ENCODE measurements around the gene ARHGEF7.

ARHGEF7 gene

DNA sequence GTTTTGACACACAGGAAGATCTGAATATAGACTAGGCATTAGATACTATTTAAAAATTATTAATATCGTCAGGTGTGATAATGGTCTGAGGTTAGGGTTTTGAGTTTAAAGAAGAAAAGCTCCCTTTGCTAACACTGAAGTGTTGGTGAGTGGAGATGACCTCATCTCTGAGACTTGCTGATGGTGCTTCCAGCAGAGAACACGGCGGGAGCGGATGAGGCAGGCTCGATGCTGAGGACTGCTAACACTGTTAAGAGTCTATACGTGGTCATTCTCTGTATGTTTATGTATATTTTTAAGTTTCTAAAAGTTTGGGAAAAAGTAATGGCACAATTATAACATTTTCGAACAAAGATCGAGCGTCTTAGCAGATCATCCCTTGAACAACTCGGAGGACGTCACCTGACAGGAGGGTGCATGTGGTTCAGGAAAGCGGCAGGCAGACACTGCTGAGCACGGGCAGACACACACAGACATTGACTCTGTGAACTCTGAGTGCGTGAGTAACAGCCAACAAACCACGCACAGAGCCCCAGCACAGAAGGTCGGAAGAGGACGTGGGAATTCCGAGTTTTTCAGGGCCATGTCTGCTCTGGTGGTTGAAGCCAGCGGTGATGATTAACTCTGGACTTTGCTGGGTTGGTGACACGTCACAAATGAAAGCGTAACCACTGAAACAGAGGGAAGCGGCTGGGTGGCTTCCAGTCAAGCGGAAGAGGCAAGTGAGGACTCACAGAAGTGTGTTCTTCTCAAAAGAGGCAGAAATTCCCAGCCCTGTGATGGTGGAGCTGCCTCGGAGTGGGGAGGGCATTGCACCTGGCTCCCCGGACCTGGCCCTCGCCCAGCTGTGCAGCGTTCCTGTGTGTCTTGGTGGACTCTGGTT lies 113.4 kb downstream of the ARHGEF7 start:
- no peak for ATAC-seq

DNA sequence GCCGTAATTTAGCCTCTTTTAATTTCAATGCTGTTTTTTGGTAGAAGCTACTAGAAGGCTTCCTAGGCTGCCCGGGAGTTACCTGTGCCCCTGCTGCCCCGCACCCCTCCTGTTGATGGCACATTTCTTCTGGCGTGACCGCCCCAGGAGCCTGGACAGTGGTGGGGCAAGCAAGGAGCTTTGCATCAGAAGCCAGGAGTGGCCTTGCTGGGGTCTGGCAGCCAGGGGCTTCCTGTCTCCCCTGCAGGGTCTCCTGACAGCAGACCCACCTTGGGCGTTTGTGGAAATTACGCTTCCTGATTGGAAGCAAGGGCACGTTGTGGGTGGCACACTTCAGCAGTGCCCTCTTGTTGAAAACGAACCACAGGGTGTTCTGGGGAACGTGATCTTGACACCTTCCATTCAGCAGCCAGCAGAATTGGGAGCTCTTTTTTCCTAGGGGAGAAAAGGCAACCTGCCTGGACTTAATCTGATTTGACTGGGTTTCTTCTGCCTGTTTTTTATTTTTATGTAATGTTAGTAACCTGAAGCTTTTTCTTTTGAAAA lies 115.3 kb downstream of the ARHGEF7 start:
- no peak for ATAC-seq

DNA sequence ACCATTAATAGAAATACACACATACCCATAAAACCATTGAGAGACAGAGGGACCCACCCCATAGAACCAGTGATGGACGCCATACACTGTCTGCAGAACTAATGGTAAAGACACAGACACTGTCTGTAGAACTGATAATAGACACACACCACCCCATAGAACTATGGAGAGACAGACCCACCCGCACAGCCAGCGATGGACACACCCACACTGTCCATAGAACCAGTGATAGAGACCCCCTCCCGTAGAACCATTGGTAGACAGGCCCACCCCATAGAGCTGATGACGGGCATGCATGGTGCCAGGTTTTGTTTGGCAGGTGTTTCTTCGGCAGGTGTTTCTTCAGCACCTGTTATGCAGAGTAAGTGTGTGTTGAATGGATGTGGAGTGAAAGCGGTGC lies 117.1 kb downstream of the ARHGEF7 start:
- ATAC-seq = no peak

DNA sequence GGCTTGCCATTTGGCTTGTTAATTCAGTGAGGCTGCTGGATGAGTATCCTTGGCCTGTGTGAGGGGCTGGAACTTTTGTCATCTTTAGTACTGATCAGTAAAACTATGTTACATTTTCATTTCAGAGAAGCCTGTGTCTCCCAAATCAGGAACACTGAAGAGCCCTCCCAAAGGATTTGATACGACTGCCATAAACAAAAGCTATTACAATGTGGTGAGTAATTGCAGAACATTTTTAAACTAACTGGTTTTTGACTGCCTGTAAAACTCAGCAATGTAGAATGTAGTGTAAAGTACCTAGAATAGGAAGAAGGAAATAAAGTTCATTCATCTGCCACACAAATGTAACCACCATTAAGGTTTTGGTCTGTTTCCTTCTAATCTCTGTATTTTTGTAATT lies 118.0 kb downstream of the ARHGEF7 start:
- no peak for ATAC-seq

DNA sequence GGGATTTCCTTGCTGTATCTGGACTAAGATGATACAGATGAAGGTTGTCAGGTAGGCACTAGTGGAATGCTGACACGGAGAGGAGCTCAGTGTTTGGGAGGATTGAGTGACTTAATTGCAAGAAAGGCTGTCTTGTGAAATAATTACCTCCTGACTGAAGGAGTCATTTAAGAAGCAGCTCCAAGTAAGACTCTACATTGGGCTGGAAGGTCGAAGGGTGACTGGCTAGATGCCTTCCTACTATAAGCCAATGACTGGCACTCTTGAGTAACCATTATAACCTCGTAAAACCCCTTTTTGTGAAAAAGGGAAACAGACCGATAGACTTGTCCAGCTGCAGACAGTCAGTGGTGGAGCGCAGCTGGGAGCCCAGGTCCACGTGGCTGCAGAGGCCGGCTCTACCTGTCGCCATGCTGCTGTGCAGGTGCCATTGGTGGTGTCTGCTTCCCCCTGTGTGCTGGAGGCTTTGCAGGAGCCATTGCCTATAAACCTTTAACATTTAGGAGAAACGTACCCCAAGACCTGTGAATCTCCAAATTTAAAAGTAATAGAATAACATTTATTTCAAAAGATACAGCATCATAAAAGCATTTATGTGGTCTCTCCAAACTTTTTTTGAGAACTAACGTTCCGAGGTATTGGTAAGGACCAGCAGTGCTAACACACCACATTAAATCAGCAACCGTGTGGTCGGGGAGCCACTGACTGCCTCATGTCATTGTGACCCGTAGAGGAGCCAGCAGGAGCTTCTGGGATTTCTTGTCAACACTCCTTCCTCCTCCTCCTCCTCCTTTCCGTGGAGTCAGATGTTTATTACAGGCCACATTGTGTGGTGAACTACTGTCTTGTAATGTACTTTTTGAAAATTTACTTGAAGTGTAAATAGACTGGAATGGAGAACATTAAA lies 124.9 kb downstream of the ARHGEF7 start:
- ATAC-seq = no peak

DNA sequence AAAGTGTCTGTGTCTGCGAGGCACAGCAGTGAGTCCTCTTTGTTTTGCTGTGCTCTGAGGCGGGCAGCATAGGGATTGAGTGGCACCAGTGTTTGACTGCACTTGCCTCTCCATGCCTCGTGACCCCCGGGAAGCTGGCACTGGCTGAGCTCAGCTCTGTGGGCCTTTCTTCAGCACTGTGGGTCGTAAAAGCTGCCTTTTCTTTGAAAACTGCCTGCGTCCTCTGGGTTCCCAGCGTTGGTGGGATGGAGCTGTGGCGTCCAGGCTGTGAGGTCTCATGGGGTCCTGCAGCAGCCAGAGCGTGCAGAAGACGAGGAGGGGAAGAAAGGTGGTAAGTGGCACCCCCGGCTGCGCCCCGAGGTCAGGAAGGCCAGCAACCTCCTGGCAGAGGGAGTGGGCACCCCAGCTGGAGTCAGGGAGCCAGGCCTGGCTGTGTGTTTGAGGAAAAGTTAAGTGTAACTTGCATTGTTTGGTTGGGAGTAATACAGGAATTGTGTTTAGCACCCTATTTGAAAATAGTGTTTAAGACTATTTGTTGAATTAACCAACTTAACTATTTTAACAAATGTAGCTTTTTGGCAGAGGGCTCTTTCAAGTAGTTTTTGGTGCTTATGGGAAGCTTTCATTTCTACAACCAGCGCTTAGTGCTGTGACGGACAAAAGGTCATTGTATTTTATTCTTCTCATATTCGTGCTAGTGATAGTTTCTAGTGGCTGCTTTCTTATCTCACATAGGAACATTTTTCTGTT lies 126.1 kb downstream of the ARHGEF7 start:
- no peak for ATAC-seq

DNA sequence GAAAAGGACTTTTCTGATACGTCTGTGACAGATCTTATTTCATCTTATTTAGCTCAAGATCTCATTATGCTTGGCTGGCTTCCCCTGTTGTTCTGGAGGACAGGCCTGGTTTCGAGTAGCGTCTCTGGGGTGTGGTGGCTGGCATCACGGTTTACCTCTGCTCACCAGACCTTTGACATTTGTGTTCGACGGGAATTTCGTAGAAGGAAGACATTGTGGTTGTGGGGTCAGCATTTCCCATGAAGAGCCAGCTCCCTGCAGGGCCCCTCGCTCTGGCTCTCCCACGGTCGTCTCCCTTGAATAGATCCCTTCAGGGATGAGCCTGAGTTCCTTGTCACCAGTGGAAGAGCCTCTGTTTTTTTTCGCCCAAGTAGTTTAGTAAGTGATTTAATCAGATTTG lies 126.8 kb downstream of the ARHGEF7 start:
- ATAC-seq = no peak

DNA sequence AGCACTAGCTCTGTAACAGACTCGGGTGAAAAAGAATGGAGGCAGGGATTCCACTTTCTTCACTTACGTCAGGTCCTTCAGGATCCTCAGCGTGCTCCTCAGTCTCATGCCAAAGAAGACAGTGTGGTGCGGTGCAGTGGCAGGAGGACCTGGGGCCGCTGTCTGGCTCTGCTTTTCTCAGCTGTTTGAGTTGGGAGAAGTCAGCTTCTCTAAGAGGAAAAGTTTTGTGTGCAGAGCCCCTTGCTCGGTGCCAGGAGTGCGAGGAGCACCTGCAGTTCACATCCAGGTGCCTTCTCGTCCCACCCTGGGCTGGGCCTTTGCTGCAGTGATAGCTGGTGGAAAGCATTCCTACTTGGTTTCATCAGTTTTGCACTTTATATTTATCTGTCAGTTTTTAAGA lies 127.5 kb downstream of the ARHGEF7 start:
- ATAC-seq = no peak

DNA sequence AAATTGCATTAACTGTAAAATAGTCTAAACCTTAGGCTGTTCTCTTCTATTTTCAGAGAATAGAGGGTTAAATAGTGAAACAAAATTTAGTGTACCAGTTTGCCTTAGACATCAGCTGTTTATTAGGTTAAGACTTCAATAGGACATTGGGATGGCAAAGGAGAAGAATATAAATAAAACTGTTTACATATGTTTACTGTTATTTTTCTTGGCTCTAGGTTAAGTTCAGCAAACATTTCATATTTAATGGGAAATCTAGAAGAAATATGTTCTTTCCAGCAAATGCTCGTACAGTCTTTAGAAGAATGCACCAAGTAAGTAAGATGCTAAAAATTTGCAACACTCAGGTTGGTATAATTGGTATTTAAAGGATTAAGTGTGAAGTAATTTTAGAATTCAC lies 128.9 kb downstream of the ARHGEF7 start:
- ATAC-seq = no peak

DNA sequence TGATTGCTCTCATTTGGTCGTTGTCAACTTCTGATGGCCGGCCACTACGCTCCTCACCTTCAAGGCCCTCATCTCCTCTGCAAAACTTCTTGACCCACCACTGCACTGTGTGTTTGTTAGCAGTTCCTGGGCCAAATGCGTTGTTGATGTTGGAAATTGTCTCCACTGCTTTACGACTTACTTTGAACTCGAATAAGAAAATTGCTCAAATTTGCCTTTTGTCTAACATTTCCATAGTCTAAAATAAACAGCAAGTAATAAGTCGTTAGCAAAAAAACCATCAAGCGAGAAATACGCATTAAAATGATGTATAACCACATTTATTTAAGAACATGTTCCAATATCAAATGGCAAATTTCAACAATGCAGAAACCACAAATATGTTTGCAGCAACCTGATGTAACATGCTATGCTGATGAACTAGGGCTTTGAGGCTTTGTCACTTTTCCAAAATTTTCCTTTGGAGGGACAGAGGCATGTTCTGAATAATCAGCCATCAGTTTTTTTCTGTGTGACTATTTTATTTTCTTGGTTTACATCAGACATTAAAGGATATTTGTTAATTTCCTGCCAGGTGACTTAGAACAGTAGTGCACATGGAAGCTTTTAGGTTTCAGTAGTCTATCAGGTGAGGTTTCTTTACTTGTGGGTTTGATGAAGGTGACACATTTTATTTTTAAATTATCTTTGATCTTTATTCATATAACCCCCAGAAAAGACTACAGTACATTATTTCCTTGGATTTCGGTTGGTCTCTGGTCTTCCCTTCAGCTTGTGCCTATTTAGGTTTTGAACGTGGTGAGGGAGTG lies 130.7 kb downstream of the ARHGEF7 start:
- peak in 1 of 2 donors; percentile 43 for ATAC-seq

DNA sequence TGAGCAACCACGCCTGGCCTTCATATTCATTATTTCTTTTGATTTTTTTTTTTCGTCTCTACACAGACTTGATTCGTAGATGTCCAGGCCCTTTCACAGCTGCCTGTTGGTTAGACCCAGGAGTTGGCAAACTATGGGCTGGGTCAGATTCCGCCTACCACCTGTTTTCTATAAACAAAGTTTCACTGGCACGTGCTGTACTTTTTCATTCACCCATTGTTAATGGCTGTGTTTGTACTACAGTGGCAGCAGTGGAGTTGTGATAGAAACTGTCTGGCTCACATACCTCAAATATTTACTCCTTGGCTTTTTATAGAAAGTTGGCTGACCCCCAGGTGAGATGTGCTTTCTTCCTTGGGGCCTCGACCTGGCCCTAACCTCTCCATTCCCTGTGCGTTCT lies 132.4 kb downstream of the ARHGEF7 start:
- no peak for ATAC-seq

DNA sequence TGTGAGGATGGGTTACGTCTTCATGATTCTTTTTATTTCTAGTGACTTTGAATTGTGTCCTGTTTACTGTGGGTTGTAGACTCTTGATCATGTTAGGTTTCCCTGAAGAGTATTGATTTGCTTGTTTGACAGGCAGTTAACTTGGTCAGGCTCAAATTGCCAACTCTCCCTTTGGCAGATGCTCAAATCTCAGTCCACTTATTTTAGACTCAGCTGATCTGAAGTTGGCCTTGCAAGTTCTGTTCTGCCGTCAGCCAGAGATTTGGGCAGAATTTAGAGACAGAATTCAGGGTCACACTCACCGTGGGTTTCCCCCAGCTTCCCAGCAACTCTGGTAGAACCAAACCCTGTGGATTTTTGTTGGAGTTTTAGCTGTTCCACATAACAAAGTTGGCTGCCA lies 133.7 kb downstream of the ARHGEF7 start:
- no peak for ATAC-seq

DNA sequence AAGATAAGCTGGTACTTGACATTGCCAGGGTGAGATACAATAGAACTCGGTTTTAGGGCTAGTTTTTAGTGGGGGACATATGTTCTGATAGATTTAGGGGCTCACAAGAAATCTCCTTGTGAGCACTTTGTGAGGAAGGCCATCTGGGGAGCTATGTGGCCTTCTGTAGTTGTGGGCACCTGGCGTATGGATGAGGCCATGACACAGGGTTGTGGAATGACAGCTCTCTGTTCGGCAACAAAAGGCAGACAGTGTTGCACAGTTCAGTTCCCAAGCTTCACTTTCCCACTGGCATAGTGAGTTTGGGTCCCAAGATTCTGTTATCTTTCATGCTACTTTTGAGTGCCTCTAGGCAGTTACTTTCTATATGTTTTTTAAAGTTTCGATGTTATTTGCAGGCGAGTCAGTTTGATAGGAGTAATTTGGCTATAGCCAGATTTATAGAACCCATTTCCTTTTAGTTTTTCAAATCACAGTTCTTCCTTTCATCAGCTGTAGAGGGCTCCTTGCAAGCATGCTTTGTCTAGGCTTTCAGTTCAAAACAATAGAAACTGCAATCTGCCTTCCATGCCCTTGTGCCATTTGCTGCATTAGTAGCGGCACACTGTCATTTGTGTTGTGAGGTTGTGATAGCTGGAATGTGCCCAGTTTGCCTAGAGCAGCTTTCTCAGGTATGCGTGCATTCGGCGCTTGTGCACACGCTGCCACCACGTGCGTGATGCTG lies 134.7 kb downstream of the ARHGEF7 start:
- no peak for ATAC-seq

DNA sequence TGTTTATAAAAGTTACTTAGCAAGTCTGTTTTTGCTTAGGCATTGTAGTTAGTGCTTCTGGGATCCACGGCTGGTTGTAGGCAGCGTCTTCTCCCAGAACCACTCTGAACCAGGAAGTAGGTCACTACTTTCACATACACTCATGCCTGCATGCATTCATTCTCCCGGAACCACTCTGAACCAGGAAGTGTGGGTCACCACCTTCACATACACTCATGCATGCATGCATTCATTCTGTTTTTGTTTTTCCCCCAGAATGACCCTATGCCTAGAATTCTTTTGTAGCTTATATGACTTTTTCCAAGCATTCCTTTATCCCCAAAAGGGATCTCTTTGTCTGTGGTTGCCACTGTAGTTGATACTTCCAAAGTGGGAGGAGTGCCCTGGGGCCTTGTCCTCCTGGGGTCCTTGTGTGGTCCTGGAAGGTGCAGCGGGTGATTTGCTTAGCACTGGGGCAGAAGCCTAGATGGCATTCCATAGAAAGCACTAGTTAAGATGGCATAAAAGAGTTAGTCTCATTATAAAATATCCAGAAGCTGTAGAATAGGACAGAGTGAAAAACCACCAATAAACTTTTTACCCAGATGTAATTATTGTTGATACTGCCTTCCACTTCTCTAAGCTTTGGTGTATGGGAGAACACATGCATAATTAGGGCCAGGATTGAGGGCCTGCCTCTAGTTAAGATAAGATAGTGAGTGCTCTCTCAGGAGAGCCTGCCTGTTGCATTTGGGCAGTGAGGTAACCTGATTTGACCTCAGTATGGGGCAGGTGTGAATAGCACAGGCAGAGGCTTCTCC lies 136.7 kb downstream of the ARHGEF7 start:
- ATAC-seq = no peak

DNA sequence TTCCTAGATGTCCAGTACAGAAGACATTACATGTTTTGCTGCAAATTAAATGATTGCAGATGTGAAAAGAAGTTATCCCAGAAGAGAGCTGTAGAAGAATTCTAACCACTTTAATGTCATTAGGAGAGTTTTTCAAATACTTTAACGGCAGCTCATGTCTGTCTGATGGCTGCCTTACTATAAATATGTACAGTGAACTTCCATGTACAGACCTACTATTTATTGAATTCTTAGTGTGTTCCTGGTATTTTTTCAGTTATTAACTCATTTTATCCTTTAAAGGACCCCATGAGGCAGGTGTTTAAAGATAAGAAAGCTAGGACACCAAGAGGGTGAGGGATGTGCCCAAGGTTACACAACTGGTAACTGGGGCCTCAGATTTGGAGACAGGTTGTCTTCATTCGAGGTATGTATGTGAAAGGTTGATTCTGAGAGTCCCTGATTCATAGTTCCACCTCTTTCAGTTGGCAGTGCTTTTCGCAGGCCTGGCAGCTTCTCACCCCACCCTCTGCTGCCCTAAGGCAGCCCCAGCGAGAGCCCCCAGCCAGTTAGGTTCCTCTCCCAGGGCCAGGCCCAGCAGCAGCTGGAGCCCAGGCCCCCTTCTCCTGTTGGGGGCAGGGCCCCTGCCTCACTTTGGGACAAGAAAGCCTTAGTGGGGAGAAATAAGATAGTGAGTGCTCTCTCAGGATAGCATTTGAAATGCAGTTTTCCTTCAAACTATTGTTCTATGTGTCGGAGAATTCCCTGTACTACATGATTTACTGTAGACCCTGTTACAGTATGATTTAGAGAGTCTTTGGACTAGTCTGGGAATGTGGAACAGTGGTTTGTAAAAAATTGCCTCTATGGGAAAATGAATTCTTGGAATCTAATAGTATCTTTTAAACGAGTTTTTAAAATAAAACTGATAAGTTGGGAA lies 137.6 kb downstream of the ARHGEF7 start:
- ATAC-seq = no peak

DNA sequence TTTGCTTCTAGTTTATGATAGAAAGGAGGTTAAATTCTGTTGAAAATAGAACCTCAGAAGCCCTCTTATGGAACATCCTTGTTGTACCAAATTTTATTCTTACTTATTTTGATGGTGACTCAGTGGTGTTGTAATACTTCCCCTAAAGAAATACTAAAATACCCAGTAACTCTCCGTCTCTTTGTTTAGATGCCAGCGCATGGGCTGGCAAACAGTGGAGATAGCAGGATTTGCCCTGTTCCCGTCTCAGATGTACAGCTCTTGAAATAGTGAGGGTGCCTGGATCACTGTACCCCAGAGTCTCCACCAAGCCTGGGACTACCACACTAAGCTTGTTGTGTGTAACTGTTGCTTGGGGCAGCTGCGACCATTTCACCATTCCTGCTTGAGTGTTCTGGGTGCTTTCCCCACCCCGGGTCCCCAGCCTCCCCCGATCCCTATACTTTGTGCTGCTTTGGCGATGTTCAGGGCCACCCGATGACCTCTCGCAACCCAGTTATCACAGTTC lies 138.3 kb downstream of the ARHGEF7 start:
- ATAC-seq = no peak

DNA sequence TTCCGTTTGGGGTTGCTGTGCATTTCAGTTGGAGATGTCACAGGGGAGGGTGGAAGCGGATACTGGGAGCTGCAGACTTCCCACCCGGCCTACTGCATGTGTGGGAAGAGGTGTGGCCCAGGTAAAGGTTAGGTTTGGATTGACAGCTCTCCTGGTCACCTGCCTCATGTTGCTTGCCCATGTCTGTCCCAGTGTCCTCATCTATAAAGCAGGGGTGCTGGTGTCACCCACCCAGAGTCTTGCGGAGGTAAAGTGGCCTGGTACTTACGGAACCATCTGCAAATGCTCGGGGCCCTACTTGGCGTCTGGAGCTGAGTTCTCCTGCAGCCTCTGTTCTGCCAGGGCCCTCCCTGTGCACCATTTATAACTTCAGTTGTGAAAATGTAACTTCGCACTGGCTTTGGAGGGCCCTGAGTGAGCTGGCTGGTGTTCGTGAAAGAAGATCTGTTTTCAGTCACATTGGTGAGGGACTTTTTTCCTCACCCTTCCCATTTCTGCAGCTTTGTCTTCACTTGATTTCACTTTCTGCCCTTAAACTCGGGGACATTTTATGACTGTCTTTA lies 140.2 kb downstream of the ARHGEF7 start:
- ATAC-seq = no peak

DNA sequence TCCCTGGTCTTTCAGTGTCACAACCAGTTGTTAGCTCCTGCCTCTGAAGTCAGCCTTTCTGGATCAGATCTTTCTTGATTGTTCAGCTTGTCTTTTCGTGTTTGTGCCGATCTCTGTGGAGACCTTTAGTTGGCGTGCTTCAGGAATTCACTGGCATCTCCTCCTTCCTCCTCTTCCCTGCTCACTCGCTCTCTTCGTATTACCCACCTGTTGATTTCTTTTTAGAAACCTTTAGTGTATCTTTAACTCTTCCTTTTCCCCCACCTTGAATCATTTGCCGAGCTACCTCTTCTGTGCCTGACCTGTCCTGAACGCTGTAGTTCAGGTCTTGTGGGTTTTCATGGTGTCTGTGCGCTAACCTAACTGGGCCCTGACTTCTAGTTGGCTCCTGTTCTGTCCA lies 141.3 kb downstream of the ARHGEF7 start:
- no peak for ATAC-seq

DNA sequence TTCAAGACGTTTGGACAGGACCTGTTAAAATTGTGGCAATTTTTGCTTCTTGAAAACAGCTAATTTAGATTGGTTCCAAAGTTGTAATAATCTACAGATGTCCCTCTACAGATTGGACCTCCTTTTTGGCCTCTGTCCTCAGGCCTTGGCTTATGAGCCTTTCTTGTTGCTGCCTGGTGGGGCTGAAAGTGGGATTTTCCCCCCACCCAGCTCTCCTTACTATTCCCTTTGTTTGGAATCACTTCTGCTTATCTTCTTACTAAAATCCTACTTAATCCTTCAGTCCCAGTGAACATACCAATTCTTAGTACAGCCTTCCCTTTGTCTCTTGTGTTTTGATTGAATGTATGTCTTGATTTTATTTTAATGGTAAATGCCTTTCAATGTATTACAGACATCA lies 141.8 kb downstream of the ARHGEF7 start:
- ATAC-seq = no peak
